HepG2 (cell line): ENCODE measurements around the gene VGLL4. TPM values are rescaled to one million over a fixed set of nuclear protein-coding genes. Genes with fewer than 3 reads are reported as not detected.

Experiments used
- ATM ChIP-seq: fragments of 450-650 bp; IDR thresholded peaks from 2 replicates; pipeline ENCODE4 v1.7.1; 2017; ENCODE audit warnings: mild to moderate bottlenecking, borderline replicate concordance
- BCL6 ChIP-seq: IDR thresholded peaks from 2 replicates; pipeline ENCODE4 v1.6.1; 2016; ENCODE audit warnings: missing genetic modification reagents, missing compliant biosample characterization
- CBX5 ChIP-seq: sonication (generic); formaldehyde crosslinking; IDR thresholded peaks from 2 replicates; pipeline ENCODE4 v1.4.0; 2020; ENCODE audit warnings: missing genetic modification reagents, borderline replicate concordance
- ESRRA ChIP-seq: sonication (generic); formaldehyde crosslinking; IDR thresholded peaks from 2 replicates; pipeline ENCODE4 v1.5.1; 2020; ENCODE audit warnings: mild to moderate bottlenecking, low read depth, missing genetic modification reagents
- GFI1 ChIP-seq: sonication (generic); formaldehyde crosslinking; IDR thresholded peaks from 2 replicates; pipeline ENCODE4 v1.5.0; 2020; ENCODE audit warnings: missing genetic modification reagents, mild to moderate bottlenecking, borderline replicate concordance
- KDM3A ChIP-seq: IDR thresholded peaks from 2 replicates; pipeline ENCODE4 v1.6.1; 2018; ENCODE audit warnings: low read depth, missing compliant biosample characterization
- LBX2 ChIP-seq: sonication (generic); formaldehyde crosslinking; IDR thresholded peaks from 2 replicates; pipeline ENCODE4 v1.5.0; 2020; ENCODE audit warnings: missing genetic modification reagents, mild to moderate bottlenecking, borderline replicate concordance
- MEF2D ChIP-seq: sonication (generic); formaldehyde crosslinking; IDR thresholded peaks from 2 replicates; pipeline ENCODE4 v1.5.1; 2020; ENCODE audit warnings: mild to moderate bottlenecking, missing genetic modification reagents
- MEIS2 ChIP-seq: sonication (generic); formaldehyde crosslinking; IDR thresholded peaks from 2 replicates; pipeline ENCODE4 v1.9.0; 2021; ENCODE audit warnings: mild to moderate bottlenecking, missing genetic modification reagents
- PHF21A ChIP-seq: sonication (generic); formaldehyde crosslinking; IDR thresholded peaks from 2 replicates; pipeline ENCODE4 v1.5.0; 2020; ENCODE audit warnings: mild to moderate bottlenecking, missing genetic modification reagents
- SNAI1 ChIP-seq: sonication (generic); formaldehyde crosslinking; IDR thresholded peaks from 2 replicates; pipeline ENCODE4 v1.5.0; 2020; ENCODE audit warnings: mild to moderate bottlenecking, missing genetic modification reagents, borderline replicate concordance
- SNAPC2 ChIP-seq: sonication (generic); formaldehyde crosslinking; IDR thresholded peaks from 2 replicates; pipeline ENCODE4 v1.8.1; 2022; ENCODE audit warnings: mild to moderate bottlenecking, missing genetic modification reagents
- ZFP91 ChIP-seq: sonication (generic); formaldehyde crosslinking; IDR thresholded peaks from 2 replicates; pipeline ENCODE4 v1.9.0; 2022; ENCODE audit warnings: missing genetic modification reagents, mild to moderate bottlenecking, borderline replicate concordance
- polyA plus RNA-seq, 8 experiments: library from polyadenylated mRNA; depleted of rRNA in 3 of 8; stranded (reverse) in 7 of 8; unstranded in 1 of 8; fragments of >200 nt; fragmentation: Illumina TruSeq in 4 of 8; extraction: Trizol in 4 of 8; gene quantifications; 2 replicates each; pipeline versions ENCODE4 v1.2.1 to v1.2.3, GENCODE V29; 2011 to 2016; ENCODE audit warnings: low read depth in 4 of 8, missing spikeins in 1 of 8, mixed read lengths in 1 of 8; ENCODE audit not compliant: insufficient read depth in 1 of 8
- total RNA-seq, 5 experiments: library from RNA; depleted of rRNA; stranded (reverse); fragments of >200 nt; fragmentation: Illumina TruSeq; extraction: Trizol; gene quantifications; 2 replicates each; pipeline ENCODE4 v1.2.3, GENCODE V29; 2016; ENCODE audit warnings: low read depth in 1 of 5
- TF ChIP-seq, protein P1 (sequence below): sonication (generic); formaldehyde crosslinking; IDR thresholded peaks from 2 replicates; pipeline ENCODE4 v1.9.0; 2021; ENCODE audit warnings: missing genetic modification reagents, mild to moderate bottlenecking, borderline replicate concordance
- TF ChIP-seq, protein P2 (sequence below): IDR thresholded peaks from 2 replicates; pipeline ENCODE4 v1.6.1; 2016
- TF ChIP-seq, protein P3 (sequence below): sonication (generic); formaldehyde crosslinking; IDR thresholded peaks from 2 replicates; pipeline ENCODE4 v1.9.0; 2021; ENCODE audit warnings: mild to moderate bottlenecking, missing genetic modification reagents

Gene VGLL4
- total and polyA plus RNA-seq, 2 of the 13 experiments (the other 11 are each of a cell fraction or from before 2014, with no cell fraction given) = 23.2 to 39.0 TPM

DNA sequence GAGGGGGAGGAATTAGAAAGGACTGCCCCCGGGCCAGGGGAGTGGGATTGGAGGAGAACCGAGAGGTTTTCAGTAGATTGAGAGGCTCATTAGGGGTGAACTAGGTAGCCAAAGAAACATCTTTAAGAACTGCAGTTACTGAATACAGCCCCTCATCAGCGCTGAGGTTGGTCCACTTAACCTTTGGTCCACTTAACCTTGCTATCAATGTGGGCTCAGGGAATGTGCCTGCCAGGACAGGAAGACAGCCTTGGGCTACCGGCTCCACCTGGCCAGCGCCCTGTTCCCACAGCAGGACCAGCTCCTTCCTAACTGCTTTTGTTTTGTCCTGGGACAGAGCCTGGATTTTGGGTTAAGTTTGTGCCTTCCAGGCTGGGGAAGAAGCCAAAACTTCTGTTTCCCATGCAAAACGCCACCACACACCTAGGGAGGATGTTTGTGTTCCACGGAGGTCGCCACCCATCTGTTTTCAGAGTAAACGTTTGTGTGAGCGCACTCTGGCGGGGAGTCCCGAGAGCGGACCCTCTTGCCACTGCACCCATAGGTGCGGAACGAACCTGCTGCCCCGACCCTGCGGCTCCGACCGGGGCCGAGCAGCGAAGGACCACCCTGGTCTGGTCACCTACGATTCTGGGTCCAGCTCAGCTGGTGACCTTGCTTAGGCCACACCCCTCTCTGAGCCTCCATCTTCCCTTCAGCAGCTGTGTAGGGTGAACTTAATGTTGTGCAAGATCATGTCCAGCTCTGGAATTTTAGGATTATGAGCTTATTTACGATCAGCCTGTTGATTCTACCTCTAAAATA, 107.4 kb downstream of the VGLL4 start (continued):
- TF ChIP-seq BCL6 (CRISPR knock-in tag) (0 out of 2 replicates have a peak, but pooled peaks have one; percentile 18), PHF21A (CRISPR knock-in tag) (peak; percentile 65; the same call in 1 of the 2 replicates), MEF2D (CRISPR knock-in tag) (no peak), SNAPC2 (CRISPR knock-in tag) (no peak), ATM (no peak), CBX5 (CRISPR knock-in tag) (peak; percentile 73), KDM3A (CRISPR knock-in tag) (peak; percentile 80; the same call in 1 of the 2 replicates), GFI1 (CRISPR knock-in tag) (no peak), LBX2 (CRISPR knock-in tag) (no peak), ZFP91 (CRISPR knock-in tag) (peak; percentile 88), ESRRA (CRISPR knock-in tag) (peak; percentile 80), MEIS2 (CRISPR knock-in tag) (peak; percentile 83), SNAI1 (CRISPR knock-in tag) (no peak)
- TF ChIP-seq, protein P1, sequence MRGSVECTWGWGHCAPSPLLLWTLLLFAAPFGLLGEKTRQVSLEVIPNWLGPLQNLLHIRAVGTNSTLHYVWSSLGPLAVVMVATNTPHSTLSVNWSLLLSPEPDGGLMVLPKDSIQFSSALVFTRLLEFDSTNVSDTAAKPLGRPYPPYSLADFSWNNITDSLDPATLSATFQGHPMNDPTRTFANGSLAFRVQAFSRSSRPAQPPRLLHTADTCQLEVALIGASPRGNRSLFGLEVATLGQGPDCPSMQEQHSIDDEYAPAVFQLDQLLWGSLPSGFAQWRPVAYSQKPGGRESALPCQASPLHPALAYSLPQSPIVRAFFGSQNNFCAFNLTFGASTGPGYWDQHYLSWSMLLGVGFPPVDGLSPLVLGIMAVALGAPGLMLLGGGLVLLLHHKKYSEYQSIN (CRISPR knock-in tag) = no peak
- TF ChIP-seq, protein P2, sequence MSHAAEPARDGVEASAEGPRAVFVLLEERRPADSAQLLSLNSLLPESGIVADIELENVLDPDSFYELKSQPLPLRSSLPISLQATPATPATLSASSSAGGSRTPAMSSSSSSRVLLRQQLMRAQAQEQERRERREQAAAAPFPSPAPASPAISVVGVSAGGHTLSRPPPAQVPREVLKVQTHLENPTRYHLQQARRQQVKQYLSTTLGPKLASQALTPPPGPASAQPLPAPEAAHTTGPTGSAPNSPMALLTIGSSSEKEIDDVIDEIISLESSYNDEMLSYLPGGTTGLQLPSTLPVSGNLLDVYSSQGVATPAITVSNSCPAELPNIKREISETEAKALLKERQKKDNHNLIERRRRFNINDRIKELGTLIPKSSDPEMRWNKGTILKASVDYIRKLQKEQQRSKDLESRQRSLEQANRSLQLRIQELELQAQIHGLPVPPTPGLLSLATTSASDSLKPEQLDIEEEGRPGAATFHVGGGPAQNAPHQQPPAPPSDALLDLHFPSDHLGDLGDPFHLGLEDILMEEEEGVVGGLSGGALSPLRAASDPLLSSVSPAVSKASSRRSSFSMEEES (CRISPR knock-in tag) = no peak
- TF ChIP-seq, protein P3, sequence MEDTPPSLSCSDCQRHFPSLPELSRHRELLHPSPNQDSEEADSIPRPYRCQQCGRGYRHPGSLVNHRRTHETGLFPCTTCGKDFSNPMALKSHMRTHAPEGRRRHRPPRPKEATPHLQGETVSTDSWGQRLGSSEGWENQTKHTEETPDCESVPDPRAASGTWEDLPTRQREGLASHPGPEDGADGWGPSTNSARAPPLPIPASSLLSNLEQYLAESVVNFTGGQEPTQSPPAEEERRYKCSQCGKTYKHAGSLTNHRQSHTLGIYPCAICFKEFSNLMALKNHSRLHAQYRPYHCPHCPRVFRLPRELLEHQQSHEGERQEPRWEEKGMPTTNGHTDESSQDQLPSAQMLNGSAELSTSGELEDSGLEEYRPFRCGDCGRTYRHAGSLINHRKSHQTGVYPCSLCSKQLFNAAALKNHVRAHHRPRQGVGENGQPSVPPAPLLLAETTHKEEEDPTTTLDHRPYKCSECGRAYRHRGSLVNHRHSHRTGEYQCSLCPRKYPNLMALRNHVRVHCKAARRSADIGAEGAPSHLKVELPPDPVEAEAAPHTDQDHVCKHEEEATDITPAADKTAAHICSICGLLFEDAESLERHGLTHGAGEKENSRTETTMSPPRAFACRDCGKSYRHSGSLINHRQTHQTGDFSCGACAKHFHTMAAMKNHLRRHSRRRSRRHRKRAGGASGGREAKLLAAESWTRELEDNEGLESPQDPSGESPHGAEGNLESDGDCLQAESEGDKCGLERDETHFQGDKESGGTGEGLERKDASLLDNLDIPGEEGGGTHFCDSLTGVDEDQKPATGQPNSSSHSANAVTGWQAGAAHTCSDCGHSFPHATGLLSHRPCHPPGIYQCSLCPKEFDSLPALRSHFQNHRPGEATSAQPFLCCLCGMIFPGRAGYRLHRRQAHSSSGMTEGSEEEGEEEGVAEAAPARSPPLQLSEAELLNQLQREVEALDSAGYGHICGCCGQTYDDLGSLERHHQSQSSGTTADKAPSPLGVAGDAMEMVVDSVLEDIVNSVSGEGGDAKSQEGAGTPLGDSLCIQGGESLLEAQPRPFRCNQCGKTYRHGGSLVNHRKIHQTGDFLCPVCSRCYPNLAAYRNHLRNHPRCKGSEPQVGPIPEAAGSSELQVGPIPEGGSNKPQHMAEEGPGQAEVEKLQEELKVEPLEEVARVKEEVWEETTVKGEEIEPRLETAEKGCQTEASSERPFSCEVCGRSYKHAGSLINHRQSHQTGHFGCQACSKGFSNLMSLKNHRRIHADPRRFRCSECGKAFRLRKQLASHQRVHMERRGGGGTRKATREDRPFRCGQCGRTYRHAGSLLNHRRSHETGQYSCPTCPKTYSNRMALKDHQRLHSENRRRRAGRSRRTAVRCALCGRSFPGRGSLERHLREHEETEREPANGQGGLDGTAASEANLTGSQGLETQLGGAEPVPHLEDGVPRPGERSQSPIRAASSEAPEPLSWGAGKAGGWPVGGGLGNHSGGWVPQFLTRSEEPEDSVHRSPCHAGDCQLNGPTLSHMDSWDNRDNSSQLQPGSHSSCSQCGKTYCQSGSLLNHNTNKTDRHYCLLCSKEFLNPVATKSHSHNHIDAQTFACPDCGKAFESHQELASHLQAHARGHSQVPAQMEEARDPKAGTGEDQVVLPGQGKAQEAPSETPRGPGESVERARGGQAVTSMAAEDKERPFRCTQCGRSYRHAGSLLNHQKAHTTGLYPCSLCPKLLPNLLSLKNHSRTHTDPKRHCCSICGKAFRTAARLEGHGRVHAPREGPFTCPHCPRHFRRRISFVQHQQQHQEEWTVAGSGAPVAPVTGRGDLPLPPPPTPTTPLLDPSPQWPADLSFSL (CRISPR knock-in tag) = no peak
